Glutamatergic neuron (in vitro differentiated cells): ENCODE data around the gene ROCK2. TPM values are rescaled to one million over a fixed set of nuclear protein-coding genes. Genes with fewer than 3 reads are reported as not detected.

Experiments used
- DNase-seq: peaks from one replicate; pipeline ENCODE4 v3.0.0; 2022
- H3K27ac Mint-ChIP-seq: one replicate; pipeline ENCODE4 v1.8.0; 2020; ENCODE audit warnings: mild to moderate bottlenecking, mixed read lengths, inconsistent platforms; ENCODE audit not compliant: unreplicated experiment
- H3K27me3 Mint-ChIP-seq: one replicate; pipeline ENCODE4 v1.8.0; 2020; ENCODE audit warnings: mild to moderate bottlenecking, moderate library complexity, mixed read lengths, inconsistent platforms; ENCODE audit not compliant: unreplicated experiment
- H3K36me3 Mint-ChIP-seq: one replicate; pipeline ENCODE4 v1.8.0; 2020; ENCODE audit warnings: mild to moderate bottlenecking, mixed read lengths, inconsistent platforms; ENCODE audit not compliant: unreplicated experiment
- H3K4me1 Mint-ChIP-seq: one replicate; pipeline ENCODE4 v1.8.0; 2020; ENCODE audit warnings: mild to moderate bottlenecking, low read depth, mixed read lengths, inconsistent platforms; ENCODE audit not compliant: unreplicated experiment
- H3K4me3 Mint-ChIP-seq: one replicate; pipeline ENCODE4 v1.8.0; 2020; ENCODE audit warnings: mild to moderate bottlenecking, mixed read lengths, inconsistent platforms; ENCODE audit not compliant: unreplicated experiment
- H3K9me3 Mint-ChIP-seq: one replicate; pipeline ENCODE4 v1.8.0; 2020; ENCODE audit warnings: mild to moderate bottlenecking, moderate library complexity, mixed read lengths, inconsistent platforms; ENCODE audit not compliant: unreplicated experiment
- total RNA-seq: library from RNA; stranded (reverse); fragmentation: NEBNext Ultra II Directional; extraction: Animal tissue kit (Norgen Biotek cat#: 25700); gene quantifications from one replicate; pipeline ENCODE4 v1.2.1, GENCODE V29; 2021; ENCODE audit not compliant: unreplicated experiment
- TF ChIP-seq, protein P1 (sequence below): fragments of 200-600 bp; sonication (generic); IDR thresholded peaks from one replicate; pipeline ENCODE4 v1.5.0; 2021; ENCODE audit not compliant: partially characterized antibody, unreplicated experiment

ROCK2 gene
- total RNA-seq, 1 donor from 2014 or later, result 34.6 TPM

DNA sequence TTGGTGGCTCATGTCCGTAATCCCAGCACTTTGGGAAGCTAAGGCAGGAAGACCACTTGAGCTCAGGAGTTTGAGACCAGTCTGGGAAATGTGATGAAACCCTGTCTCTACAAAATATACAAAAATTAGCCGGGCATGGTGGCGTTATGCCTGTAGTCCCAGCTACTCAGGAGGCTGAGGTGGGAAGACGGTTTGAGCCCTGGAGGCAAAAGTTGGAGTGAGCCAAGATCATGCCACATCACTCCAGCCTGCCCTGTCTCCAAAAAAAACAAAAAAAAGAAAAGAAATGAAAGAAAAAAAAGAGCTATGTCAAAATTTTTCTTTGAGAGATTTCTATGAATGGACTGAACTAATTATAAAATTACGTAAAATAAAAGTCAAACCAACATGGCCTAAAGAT is 34.7 kb downstream of the ROCK2 start:
- Mint-ChIP-seq H3K27ac (no peak overlapping the region), H3K9me3 (no peaks in the 10 kb centered on the region), H3K27me3 (peaks cover 3% of the 10 kb centered on the region), H3K4me1 (peaks cover 10% of the 10 kb centered on the region), H3K4me3 (no peak overlapping the region), H3K36me3 (no peaks in the 10 kb centered on the region)
- DNase-seq, result no peak
- TF ChIP-seq, protein P1, sequence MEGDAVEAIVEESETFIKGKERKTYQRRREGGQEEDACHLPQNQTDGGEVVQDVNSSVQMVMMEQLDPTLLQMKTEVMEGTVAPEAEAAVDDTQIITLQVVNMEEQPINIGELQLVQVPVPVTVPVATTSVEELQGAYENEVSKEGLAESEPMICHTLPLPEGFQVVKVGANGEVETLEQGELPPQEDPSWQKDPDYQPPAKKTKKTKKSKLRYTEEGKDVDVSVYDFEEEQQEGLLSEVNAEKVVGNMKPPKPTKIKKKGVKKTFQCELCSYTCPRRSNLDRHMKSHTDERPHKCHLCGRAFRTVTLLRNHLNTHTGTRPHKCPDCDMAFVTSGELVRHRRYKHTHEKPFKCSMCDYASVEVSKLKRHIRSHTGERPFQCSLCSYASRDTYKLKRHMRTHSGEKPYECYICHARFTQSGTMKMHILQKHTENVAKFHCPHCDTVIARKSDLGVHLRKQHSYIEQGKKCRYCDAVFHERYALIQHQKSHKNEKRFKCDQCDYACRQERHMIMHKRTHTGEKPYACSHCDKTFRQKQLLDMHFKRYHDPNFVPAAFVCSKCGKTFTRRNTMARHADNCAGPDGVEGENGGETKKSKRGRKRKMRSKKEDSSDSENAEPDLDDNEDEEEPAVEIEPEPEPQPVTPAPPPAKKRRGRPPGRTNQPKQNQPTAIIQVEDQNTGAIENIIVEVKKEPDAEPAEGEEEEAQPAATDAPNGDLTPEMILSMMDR, result no peak

DNA sequence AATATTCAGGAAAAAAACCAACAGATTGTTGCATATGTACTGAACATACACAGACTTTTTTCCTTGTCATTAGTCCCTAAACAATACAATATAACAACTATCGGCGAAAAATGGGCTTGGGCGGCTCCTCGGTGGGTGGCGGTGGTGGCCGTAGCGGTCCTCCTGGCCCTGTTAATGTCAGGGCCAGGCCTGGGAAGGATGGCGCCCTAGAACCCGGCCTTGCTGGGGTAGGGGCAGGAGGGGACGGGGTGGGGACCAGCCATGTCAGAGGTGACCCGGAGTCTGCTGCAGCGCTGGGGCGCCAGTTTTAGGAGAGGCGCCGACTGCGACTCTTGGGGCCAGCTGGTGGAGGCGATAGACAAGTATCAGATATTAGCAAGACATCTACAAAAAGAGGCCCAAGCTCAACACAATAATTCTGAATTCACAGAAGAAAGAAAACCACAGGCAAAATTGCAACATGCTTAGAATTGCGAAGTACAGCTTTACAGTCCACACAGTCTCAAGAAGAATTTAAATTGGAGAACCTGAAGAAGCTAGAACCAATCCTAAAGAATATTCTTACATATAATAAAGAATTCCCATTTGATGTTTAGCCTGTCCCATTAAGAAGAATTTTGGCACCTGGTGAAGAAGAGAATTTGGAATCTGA is 36.5 kb downstream of the ROCK2 start:
- TF ChIP-seq, protein P1, result no peak
- no peaks in the 10 kb centered on the region for H3K36me3 Mint-ChIP-seq
- H3K27ac Mint-ChIP-seq, result no peak overlapping the region
- peaks cover 4% of the 10 kb centered on the region for H3K4me1 Mint-ChIP-seq
- H3K9me3 Mint-ChIP-seq, result no peaks in the 10 kb centered on the region
- DNase-seq, result no peak
- H3K4me3 Mint-ChIP-seq, result no peak overlapping the region
- H3K27me3 Mint-ChIP-seq, result peaks cover 3% of the 10 kb centered on the region

DNA sequence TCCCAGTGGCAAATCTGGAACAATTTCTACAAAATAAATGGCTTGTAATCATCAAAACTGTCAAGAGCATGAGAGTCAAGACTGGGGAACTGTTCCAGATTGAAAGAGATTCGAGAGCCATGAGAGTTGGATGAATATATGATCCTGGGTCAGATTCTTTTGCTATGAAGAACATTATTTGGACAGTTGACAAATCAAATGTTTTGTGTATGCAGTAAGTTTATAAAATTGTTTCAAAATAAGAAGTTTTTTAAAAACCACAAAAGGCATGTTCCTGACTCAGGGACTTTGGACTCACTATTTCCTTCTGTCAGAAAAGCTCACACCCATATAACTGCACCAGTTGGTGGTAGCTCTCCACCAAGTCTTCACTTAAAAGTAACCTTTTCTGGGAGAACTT is 38.5 kb downstream of the ROCK2 start:
- Mint-ChIP-seq H3K4me1 (no peaks in the 10 kb centered on the region), H3K27me3 (peaks cover 3% of the 10 kb centered on the region), H3K4me3 (no peak overlapping the region), H3K27ac (no peak overlapping the region), H3K36me3 (no peaks in the 10 kb centered on the region), H3K9me3 (no peaks in the 10 kb centered on the region)
- DNase-seq, result no peak
- TF ChIP-seq, protein P1, result no peak

DNA sequence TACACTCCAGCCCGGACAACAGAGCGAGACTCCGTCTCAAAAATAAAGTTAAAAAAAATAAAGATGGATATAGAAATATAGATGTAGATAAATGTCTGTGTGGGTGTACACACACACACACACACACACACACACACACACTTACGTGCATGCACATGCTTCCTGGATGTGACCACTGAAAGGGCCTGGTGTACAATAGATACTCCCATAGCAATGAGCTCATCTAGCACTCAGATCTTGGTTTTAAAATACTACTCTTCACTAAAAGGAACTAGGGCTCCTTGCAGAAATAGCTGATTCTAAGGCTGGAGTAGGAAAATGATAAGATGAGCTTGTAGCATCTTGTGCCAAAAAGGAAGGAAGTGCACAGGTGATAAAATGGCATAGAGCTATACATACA is 39.1 kb downstream of the ROCK2 start:
- Mint-ChIP-seq H3K9me3 (no peaks in the 10 kb centered on the region), H3K4me3 (no peak overlapping the region), H3K4me1 (no peaks in the 10 kb centered on the region), H3K27me3 (peaks cover 3% of the 10 kb centered on the region), H3K27ac (no peak overlapping the region), H3K36me3 (no peaks in the 10 kb centered on the region)
- no peak for DNase-seq
- TF ChIP-seq, protein P1, result no peak

DNA sequence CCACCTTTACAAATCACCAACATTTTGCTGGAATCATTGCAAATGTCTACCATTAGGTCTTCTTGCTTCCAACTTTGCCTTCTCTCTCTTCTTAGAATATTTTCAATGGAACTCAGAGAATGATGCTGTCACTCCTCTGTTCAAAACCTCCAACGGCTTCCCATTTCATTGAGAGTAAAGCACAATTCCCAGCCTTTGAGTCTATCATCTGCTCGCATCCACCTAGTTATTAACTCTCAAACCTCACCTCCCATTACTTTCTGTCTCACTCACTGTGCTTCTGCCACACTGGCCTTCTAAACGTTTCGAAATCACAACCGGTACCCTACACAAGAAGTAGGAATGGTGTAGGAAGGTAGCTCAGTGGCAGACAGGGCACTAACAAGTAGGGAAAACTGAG is 40.0 kb downstream of the ROCK2 start:
- Mint-ChIP-seq H3K4me3 (no peak overlapping the region), H3K9me3 (no peaks in the 10 kb centered on the region), H3K27ac (no peak overlapping the region), H3K4me1 (no peaks in the 10 kb centered on the region), H3K36me3 (no peaks in the 10 kb centered on the region), H3K27me3 (no peaks in the 10 kb centered on the region)
- TF ChIP-seq, protein P1, result no peak
- no peak for DNase-seq
